HCT116 (cell line): Measurements from ENCODE around the gene ADAM10. TPM values are rescaled to one million over a fixed set of nuclear protein-coding genes. Genes with fewer than 3 reads are reported as not detected.

Experiments used
- ATAC-seq: fragments of 200-7000 bp; cut with Tn5 transposase; 2 replicates; pipeline ENCODE4 v1.9.1; 2020; ENCODE audit warnings: mild to moderate bottlenecking, moderate library complexity
- BruUV-seq: library from RNA; stranded (reverse); fragments of 400-500 nt; replicated peaks from 2 replicates; lab custom pipeline; 2021; lab: Mats Ljungman, UMichigan
- CTCF ChIA-PET: fragments of 300-600 bp; sonication (Branson Sonifier 250); formaldehyde crosslinking; loops from one replicate; lab custom pipeline; 2021; ENCODE audit warnings: antibody characterized with exemption; lab: Charles Lee
- POLR2A ChIA-PET: fragments of 300-600, 350-600 bp; sonication (Branson Sonifier 250); formaldehyde crosslinking; loops from one replicate; lab custom pipeline; 2021; ENCODE audit warnings: antibody characterized with exemption; lab: Charles Lee
- RAD21 ChIA-PET, 2 experiments: fragments of 300-600 bp; sonication (Branson Sonifier 250); formaldehyde crosslinking; loops; one replicate each; lab custom pipeline; 2023; ENCODE audit warnings: low total read pairs in 2 of 2; ENCODE audit not compliant: uncharacterized antibody in 2 of 2, unreplicated experiment in 2 of 2, low non-redundant PET in 1 of 2; lab: Charles Lee
- DNase-seq: peaks from one replicate; pipeline ENCODE4 v3.0.0-alpha.2; 2010; ENCODE audit warnings: low read depth, low spot score
- H2AFZ ChIP-seq: fragments of 200-600 bp; shearing (Covaris generic), sonication (generic); 2 replicates; pipeline ENCODE4 v1.6.1; 2017; ENCODE audit warnings: low read depth, mixed run types, mixed read lengths, antibody characterized with exemption, low read length; ENCODE audit not compliant: poor library complexity, severe bottlenecking
- H3K27ac ChIP-seq: 2 replicates; pipeline ENCODE4 v1.5.1; 2012; ENCODE audit warnings: low read depth, low read length
- H3K27me3 ChIP-seq: fragments of 200-600 bp; sonication (generic); 2 replicates; pipeline ENCODE4 v1.6.1; 2016; ENCODE audit warnings: mixed run types, low read length, mixed read lengths; ENCODE audit not compliant: insufficient read depth
- H3K36me3 ChIP-seq, 2 experiments: fragments of 200-500 bp in 1 of 2; fragments of 200-600 bp in 1 of 2; sonication (Bioruptor generic) in 1 of 2; sonication (generic) in 1 of 2; 2 replicates each; pipeline versions ENCODE4 v1.5.1 to v1.6.1; 2014 to 2016; ENCODE audit warnings: low read length in 2 of 2, inconsistent platforms in 1 of 2, mixed read lengths in 1 of 2, mixed run types in 1 of 2; ENCODE audit not compliant: insufficient read depth in 2 of 2, control insufficient read depth in 1 of 2
- H3K4me1 ChIP-seq, 2 experiments: fragments of 200-600 bp in 1 of 2; sonication (generic) in 1 of 2; 2 replicates each; pipeline versions ENCODE4 v1.5.1 to v1.6.1; 2012 to 2017; ENCODE audit warnings: low read length in 2 of 2, inconsistent platforms in 1 of 2, mild to moderate bottlenecking in 1 of 2, mixed read lengths in 1 of 2, mixed run types in 1 of 2, moderate library complexity in 1 of 2; ENCODE audit not compliant: insufficient read depth in 2 of 2, control insufficient read depth in 1 of 2
- H3K4me2 ChIP-seq: fragments of 200-600 bp; sonication (generic); 2 replicates; pipeline ENCODE4 v1.6.1; 2017; ENCODE audit warnings: mixed run types, low read length, mixed read lengths
- H3K4me3 ChIP-seq, 2 experiments: fragments of 200-600 bp in 1 of 2; sonication (generic) in 1 of 2; replicated peaks in 1 of 2; 2 replicates each; pipeline ENCODE4 v1.5.1; 2011 to 2016; ENCODE audit warnings: low read length in 2 of 2, control low read depth in 1 of 2, low read depth in 1 of 2, mild to moderate bottlenecking in 1 of 2, mixed read lengths in 1 of 2, mixed run types in 1 of 2
- H3K79me2 ChIP-seq: fragments of 200-600 bp; sonication (generic); 2 replicates; pipeline ENCODE4 v1.6.1; 2017; ENCODE audit warnings: mild to moderate bottlenecking, mixed run types, low read length, moderate library complexity, mixed read lengths; ENCODE audit not compliant: insufficient read depth
- H3K9ac ChIP-seq: fragments of 200-600 bp; sonication (generic); 2 replicates; pipeline ENCODE4 v1.6.1; 2016; ENCODE audit warnings: low read length, mixed read lengths
- H3K9me2 ChIP-seq: fragments of 200-600 bp; sonication (generic), shearing (Covaris generic); 2 replicates; pipeline ENCODE4 v1.6.1; 2017; ENCODE audit warnings: mixed run types, mild to moderate bottlenecking, moderate library complexity; ENCODE audit not compliant: insufficient read depth
- H3K9me3 ChIP-seq, 2 experiments: fragments of 200-500 bp in 1 of 2; fragments of 200-600 bp in 1 of 2; sonication (Bioruptor generic) in 1 of 2; sonication (generic) in 1 of 2; 2 replicates each; pipeline ENCODE4 v1.6.1; 2014 to 2017; ENCODE audit warnings: low read length in 2 of 2, mixed read lengths in 2 of 2, inconsistent platforms in 1 of 2, low read depth in 1 of 2, mild to moderate bottlenecking in 1 of 2, mixed run types in 1 of 2, moderate library complexity in 1 of 2; ENCODE audit not compliant: control insufficient read depth in 1 of 2, insufficient read depth in 1 of 2
- H4K20me1 ChIP-seq: fragments of 200-600 bp; sonication (generic), shearing (Covaris generic); 2 replicates; pipeline ENCODE4 v1.6.1; 2017; ENCODE audit warnings: mixed run types, mild to moderate bottlenecking, moderate library complexity; ENCODE audit not compliant: insufficient read depth
- ATF3 ChIP-seq: IDR thresholded peaks from 2 replicates; pipeline ENCODE4 v1.6.1; 2012
- CTCF ChIP-seq, 3 experiments: fragments of 200-600 bp in 1 of 3; sonication (generic) in 1 of 3; IDR thresholded peaks in 2 of 3; conservative IDR thresholded peaks in 1 of 3; 2 replicates each; pipeline ENCODE4 v1.5.1; 2012 to 2017; ENCODE audit warnings: low read depth in 2 of 3, low read length in 2 of 3, antibody characterized with exemption in 1 of 3, borderline replicate concordance in 1 of 3, control low read depth in 1 of 3, mild to moderate bottlenecking in 1 of 3, mixed read lengths in 1 of 3, mixed run types in 1 of 3, moderate library complexity in 1 of 3; ENCODE audit not compliant: insufficient read depth in 1 of 3
- ELF1 ChIP-seq: IDR thresholded peaks from 2 replicates; pipeline ENCODE4 v1.6.1; 2012; ENCODE audit warnings: low read depth, borderline replicate concordance
- EZH2phosphoT487 ChIP-seq: fragments of 200-600 bp; IDR thresholded peaks from 2 replicates; pipeline ENCODE4 v1.6.1; 2018; ENCODE audit warnings: antibody characterized with exemption, borderline replicate concordance
- JUND ChIP-seq: IDR thresholded peaks from 2 replicates; pipeline ENCODE4 v1.6.1; 2012
- POLR2A ChIP-seq: IDR thresholded peaks from 2 replicates; pipeline ENCODE4 v1.7.0; 2011; ENCODE audit warnings: borderline replicate concordance; ENCODE audit not compliant: insufficient read depth, insufficient read length; ENCODE audit errors: extremely low read depth
- RAD21 ChIP-seq: IDR thresholded peaks from 2 replicates; pipeline ENCODE4 v1.6.1; 2012; ENCODE audit warnings: low read depth, mild to moderate bottlenecking
- REST ChIP-seq: IDR thresholded peaks from 2 replicates; pipeline ENCODE4 v1.6.1; 2012; ENCODE audit warnings: low read depth
- SIN3A ChIP-seq: IDR thresholded peaks from 2 replicates; pipeline ENCODE4 v1.6.1; 2012; ENCODE audit warnings: low read depth
- ZNF274 ChIP-seq: fragments of 200-500 bp; sonication (Bioruptor generic); IDR thresholded peaks from 2 replicates; pipeline ENCODE4 v1.6.1; 2014; ENCODE audit warnings: mild to moderate bottlenecking, low read depth, low read length, inconsistent platforms
- intact Hi-C: fragments of 100-400 bp; cut with micrococcal nuclease; formaldehyde crosslinking; loops from 2 replicates; pipeline ENCODE4 v1.10.0; 2022
- total RNA-seq: library from RNA; stranded (reverse); gene quantifications from one replicate; pipeline ENCODE4 v1.2.1, GENCODE V29; 2021; ENCODE audit not compliant: unreplicated experiment
- TF ChIP-seq, protein P1 (sequence below): IDR thresholded peaks from 2 replicates; pipeline ENCODE4 v1.6.1; 2011; ENCODE audit warnings: mild to moderate bottlenecking, low read length, moderate library complexity; ENCODE audit not compliant: insufficient replicate concordance; ENCODE audit errors: extremely low read depth

The ADAM10 gene
- total RNA-seq, 1 experiment from 2014 or later: 158 TPM

- Histone ChIP-seq H3K4me3 (no peak overlapping the region), H3K9ac (no peak overlapping the region), H3K79me2 (peaks cover 96% of the 10 kb centered on the region), H3K4me1 (peaks cover 3 to 11% of the 10 kb centered on the region in 2 experiments; a peak in 3 of 4 replicates), H3K4me2 (no peak overlapping the region), H3K9me2 (no peaks in the 10 kb centered on the region), H4K20me1 (no peaks in the 10 kb centered on the region), H3K27ac (no peak overlapping the region), H2AFZ (no peak overlapping the region), H3K9me3 (no peaks in the 10 kb centered on the region), H3K27me3 (no peaks in the 10 kb centered on the region), H3K36me3 (no peaks in the 10 kb centered on the region)
- BruUV-seq: no TSS peak
- ATAC-seq: no peak
- no peak for TF ChIP-seq POLR2A
- TF ChIP-seq ELF1: no peak
- no peak for TF ChIP-seq ZNF274
- no peak for TF ChIP-seq ATF3
- TF ChIP-seq RAD21: no peak
- TF ChIP-seq REST: no peak
- no peak for TF ChIP-seq EZH2phosphoT487
- TF ChIP-seq JUND: no peak
- TF ChIP-seq, protein P1, sequence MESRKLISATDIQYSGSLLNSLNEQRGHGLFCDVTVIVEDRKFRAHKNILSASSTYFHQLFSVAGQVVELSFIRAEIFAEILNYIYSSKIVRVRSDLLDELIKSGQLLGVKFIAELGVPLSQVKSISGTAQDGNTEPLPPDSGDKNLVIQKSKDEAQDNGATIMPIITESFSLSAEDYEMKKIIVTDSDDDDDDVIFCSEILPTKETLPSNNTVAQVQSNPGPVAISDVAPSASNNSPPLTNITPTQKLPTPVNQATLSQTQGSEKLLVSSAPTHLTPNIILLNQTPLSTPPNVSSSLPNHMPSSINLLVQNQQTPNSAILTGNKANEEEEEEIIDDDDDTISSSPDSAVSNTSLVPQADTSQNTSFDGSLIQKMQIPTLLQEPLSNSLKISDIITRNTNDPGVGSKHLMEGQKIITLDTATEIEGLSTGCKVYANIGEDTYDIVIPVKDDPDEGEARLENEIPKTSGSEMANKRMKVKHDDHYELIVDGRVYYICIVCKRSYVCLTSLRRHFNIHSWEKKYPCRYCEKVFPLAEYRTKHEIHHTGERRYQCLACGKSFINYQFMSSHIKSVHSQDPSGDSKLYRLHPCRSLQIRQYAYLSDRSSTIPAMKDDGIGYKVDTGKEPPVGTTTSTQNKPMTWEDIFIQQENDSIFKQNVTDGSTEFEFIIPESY: no peak
- no peak for TF ChIP-seq CTCF (IDR thresholded peaks at IDR 0.05 in 2 of 3, conservative IDR thresholded peaks at IDR 0.05 in 1 of 3; ENCODE audit: borderline replicate concordance in 1 of 3, insufficient read depth in 1 of 3, low read depth in 2 of 3, low read length in 2 of 3)
- no peak for TF ChIP-seq SIN3A
- POLR2A ChIA-PET: interaction anchor here (0.9 kb wide), 1 partner anchor 9 kb away, joined by 5 read pairs; the partner anchor contains the start of gene ADAM10
- no peak for DNase-seq
- intact Hi-C loops: no loop called here
- RAD21 ChIA-PET: no interaction called here
- CTCF ChIA-PET: no interaction called here
Measured at GRCh38 chr15:58740436-58740835, 9.1 kb downstream of the ADAM10 start.
